Measurements from ENCODE around the gene CEP170B.
"Not testable (repeated sequence)": the region's sequence is repeated elsewhere in the genome, so short reads cannot be mapped to it uniquely, and the experiment has no call there.

CEP170B gene

DNA sequence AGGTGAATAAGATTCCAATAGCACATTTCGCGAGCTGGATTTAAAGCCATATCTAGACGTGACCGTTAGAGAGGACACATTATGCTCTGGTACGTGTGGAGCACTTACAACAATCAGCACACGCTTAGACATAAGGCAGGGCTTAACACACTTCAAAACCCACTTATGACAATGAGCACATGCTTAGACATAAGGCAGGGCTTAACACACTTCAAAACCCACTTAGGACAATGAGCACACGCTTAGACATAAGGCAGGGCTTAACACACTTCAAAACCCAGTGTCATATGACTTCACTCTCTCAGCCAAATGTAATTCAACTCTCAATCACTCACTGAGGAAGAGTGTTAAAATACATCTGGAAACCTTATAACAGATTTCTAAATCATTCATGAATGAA is 48.4 kb downstream of the CEP170B start:
- DNase-seq (ENCODE audit: low read depth, low spot score) = no peak

DNA sequence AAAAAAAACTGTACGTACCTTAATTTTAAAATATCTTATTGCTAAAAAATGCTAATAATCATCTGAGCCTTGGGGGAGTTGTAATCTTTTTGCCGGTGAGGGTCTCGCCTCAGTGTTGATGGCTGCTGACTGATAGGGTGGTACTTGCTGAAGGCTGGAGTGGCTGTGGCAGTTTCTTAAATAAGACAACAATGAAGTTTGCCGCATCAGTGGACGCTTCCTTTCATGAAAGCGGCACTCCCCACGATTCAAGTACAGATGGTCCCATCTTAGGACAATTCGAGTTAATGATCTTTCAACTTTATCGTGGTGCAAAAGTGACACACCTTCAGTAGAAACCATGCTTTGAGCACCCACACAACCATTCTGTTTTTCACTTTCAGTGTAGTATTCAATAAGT is 52.0 kb downstream of the CEP170B start:
- DNase-seq (ENCODE audit: low read depth, low spot score) = no peak

DNA sequence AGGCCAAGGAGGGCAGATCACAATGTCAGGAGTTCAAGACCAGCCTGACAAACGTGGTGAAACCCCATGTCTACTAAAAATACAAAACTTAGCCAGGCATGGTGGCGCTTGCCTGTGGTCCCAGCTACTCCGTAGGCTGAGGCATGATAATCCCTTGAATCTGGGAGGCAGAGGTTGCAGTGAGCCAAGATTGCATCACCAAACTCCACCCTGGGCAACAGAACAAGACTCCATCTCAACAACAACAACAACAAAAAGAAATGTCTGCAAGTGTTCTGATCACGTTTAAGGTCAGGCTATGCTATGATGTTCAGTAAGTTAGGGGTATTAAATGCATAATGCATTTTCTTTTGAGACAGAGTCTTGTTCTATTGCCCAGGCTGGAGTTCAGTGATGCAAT is 52.9 kb downstream of the CEP170B start:
- no peak for DNase-seq (ENCODE audit: low read depth, low spot score)

DNA sequence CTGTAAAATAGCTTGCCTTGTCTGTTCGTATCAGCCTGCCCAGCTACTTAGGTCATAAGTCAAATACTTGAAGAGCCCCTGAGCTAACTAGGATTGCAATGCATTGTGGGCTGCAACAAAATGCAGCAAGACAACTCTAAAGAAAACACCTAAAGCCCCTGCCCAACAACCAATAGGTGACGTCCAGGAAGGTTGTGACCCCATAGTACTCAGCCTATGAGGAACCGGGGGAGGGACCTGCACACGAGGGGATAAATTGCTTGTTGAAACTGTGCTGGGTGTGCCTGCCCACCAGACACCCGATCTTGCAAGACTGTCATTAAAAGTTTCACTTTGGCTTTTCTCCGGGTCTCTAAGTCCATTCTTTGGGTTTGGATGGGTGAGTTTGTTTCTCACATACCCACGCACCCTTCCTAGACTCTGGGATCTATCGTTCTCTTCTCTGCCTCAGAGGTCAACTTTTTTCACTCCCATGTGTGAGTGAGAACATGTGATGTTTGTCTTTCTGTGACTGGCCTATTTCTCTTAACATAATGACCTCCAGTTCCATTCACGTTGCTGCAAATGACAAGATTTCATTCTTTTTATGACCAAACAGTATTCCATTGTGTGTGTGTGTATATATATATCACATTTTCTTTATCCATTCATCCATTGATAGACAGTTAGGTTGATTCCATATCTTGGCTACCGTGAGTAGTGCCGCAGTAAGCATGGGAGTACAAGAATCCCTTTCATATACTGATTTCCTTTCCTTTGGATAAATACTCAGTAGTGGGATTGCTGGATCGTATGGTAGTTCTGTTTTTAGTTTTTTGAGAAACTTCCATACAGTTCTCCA is 54.3 kb downstream of the CEP170B start:
- DNase-seq (ENCODE audit: low read depth, low spot score) = not testable (repeated sequence)

DNA sequence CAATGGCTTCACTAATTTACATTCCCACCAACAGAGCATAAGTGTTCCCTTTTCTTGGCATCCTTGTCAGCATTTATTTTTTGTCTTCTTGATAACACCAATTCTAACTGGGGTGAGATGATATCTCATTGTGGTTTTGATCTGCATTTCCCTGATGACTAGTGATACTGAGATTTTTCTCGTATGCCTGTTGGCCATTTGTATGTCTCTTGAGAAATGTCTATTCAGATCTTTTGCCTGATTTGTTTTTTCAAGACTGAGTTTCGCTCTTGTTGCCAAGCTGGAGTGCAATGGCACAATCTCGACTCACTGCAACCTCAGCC is 54.9 kb downstream of the CEP170B start:
- DNase-seq (ENCODE audit: low read depth, low spot score) = no peak

DNA sequence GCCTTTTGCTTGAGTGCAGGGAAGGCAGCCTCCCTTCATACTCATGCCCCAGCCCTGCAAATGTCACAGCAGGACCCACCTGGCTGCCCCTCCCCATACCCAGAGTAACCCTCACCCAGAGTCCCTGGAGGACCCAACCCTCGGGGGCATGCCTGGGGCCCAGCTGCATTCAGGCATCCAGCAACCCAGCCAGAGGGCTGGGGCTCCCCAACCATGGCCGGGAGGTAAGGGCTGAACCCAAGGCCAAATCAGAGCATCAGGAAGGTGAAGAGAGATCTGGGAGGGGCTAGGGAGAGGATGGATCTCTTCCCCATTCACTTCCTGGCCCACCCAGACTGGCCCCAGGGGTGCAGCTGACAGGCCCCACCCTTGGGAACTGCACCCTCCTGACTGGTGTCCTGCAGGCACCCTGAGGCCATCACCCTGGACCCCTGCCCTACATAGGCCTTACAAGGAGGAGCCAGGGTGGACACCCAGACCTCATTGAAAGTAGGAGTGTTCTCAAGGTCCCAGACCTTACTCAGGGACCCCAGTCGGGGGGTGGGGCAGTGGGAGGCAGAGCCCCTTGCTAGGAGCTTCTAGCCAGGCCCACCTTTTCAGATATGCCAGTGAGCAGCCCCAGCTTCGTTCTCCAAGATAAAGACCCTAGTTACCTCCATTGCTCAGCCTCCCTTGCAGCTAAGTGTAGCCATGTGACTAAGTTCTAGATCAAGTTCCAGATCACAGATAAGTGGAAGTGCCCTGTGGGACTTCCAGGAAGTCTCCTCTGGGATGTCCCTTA is 58.8 kb downstream of the CEP170B start:
- no peak for DNase-seq (ENCODE audit: low read depth, low spot score)

DNA sequence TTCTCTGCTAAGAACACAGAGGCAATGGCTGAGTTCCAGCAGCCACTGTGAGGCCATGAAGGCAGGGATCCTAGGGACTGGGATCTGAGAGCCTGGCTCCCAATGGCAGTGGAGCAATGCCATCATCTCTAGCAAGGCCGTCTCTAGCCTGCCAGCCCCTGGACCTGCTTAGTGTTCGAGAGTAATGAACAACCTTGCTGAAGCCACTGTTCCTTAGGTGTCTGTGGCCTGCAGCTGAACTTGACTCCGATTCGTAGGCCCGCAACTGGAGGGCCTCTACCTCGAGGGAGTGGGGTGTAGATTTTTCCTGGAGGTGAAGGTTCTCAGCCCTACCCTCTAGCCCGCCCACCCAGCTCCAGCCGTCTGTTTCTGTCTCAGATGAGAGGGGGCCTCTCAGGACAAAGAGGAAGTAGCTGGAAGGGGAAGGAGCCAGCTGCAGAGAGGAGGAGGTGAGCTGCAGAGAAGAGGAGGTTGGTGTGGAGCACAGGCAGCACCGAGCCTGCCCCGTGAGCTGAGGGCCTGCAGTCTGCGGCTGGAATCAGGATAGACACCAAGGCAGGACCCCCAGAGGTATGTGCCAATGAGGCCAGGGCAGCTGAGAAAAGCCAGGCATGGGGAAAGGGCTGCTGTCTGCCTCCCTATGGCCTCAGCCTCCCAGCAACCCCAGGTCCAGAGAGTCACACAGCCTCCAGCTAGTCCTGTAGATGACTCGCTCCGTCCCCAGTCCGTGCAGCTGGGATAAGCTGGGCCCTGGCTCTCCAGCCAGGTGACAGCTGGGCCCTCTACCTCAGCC is 59.5 kb downstream of the CEP170B start, which contains the start of gene PLD4:
TSS of gene PLD4 (plus strand) at position 459 of the 793 bp plus-strand sequence. CDS start 2,262 bp downstream, outside the sequence.
- no peak for DNase-seq (ENCODE audit: low read depth, low spot score)

DNA sequence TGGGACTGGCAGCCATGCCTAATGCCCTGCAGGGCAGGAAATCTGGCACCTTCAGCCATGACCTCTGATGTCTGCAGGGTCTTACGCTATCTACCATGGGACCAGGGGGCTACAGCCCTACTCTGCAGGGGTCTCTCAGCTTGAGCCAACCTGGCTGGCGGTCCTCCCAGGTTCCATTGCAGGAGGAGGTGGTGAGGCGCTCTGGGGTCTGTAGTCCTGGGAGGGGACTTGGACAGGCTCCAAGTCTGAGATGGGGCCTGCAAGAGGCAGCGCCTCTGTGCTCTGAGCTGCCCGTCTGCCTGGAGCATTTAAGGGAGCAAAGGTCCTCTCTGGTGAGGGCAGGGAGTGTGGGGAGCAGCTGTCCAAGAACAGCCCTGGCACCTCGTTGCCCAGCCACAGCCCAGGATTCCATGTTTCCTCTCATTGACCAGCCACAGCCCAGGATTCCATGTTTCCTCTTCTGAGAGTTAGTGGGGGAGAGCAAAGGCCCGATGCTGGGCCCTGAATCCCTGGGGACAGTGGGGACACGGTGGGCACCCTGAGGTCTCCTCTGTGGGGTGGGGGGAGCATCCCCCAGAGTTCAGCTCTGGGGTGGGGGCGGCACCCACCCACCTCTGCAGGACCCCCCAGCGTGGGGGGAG is 60.3 kb downstream of the CEP170B start:
- no peak for DNase-seq (ENCODE audit: low read depth, low spot score)

DNA sequence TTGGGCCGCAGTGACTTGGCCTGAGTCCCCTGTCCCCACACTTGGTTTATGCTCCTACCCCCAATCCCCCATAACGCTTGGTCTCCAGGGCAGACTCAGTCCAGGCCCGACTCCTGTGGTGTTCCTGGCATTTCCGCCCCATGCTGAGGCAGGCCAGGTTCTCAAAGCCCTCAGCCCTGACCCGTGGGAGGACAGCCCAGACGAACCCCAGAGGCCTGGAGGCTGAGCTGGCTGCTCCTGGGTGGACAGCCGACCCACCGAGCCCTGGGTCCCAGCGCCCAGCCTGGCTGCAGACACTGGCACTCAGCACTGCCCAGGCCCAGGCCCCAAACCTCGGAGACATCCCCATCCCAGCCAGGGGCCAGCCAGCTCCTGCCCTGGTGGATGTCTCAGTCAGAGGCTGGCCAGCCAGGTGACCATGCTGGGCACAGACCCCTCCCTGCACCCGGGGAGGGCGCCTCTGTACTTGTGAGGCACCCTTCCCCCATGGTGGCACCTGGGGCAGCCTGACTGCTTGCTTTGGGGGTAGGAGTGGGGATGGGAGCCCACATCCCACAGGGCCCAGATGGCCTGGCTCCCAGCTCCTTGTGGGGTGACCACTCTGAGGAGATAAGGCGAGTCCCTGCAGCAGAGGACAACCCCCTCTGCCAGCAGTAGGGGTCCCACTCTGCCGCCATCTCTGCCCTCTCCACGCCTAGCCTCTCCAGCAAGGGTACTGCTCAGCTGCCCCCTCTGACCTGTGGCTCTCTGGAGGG is 61.0 kb downstream of the CEP170B start:
- no peak for DNase-seq (ENCODE audit: low read depth, low spot score)

DNA sequence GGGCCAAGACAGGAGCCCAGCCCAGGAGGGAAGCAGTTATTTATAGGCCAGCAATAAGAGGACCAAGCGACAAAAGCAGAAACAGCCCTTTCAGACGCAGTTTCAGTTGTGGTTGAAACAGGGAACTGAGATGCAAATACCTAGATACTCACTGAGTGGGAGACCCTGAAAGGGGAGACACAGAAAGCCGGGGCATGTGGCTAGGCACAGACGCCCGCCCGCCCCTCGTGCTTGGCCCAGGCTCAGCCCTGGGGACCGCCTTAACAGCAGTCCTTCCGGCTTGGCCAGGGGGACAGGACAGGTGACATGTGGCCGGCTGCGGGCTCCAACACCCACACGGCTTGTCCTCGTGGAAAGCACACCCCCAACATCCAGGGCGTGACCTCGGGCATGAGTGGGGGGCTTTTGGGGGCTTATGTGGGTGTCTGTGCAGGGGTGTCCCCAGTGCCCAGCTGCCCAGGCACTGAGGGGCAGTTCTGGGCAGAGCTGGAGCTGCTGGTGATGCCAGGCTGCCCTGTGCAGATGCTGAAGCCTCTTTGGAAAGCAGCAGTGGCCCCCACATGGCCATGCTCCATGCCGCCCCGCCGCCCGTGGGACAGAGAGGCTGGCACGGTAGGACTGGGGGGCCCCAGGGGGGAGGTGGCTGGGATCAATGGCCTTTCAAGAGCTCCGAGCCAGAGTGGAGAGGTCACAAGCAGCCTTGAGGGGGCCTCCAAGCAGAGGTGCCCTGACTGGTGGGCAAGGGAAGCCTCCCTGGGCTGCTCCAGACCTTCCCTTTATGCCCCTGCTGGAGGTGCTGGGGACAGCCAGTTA is 61.8 kb downstream of the CEP170B start:
- DNase-seq (ENCODE audit: low read depth, low spot score) = no peak

DNA sequence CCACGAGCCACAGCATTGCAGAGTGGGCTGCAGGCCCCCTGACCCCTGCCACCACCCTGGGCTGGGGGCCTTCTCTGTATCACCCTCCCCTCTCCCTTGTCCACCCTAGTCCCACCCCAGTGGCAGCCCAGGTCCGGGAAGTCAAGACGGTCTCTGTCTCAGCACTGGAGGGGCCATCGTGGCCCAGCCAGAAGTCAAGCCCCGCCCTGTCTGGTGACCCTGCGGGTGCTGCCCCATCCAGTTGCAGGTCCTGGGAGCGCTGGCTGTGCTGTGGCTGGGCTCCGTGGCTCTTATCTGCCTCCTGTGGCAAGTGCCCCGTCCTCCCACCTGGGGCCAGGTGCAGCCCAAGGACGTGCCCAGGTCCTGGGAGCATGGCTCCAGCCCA is 62.4 kb downstream of the CEP170B start:
- DNase-seq (ENCODE audit: low read depth, low spot score) = no peak

DNA sequence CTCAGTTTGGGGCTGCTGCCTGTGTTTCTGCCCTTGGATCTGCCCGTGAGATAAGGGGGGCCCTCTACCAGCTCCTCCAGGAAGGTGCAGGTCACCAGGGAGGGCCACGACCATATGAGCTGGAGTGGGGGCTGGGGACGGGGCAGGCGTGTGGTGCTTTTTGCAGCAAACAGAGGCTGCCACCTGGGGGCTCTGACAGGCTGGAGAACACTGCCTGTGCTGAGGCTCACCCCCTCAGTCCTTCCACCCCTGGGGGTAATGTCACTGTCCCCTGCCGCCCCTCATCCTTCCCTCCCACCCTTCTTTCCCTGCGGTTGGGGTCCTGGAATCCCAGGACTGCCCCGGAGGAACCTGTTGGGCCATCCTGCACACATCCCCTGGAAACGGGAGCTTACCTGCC is 62.8 kb downstream of the CEP170B start:
- no peak for DNase-seq (ENCODE audit: low read depth, low spot score)

DNA sequence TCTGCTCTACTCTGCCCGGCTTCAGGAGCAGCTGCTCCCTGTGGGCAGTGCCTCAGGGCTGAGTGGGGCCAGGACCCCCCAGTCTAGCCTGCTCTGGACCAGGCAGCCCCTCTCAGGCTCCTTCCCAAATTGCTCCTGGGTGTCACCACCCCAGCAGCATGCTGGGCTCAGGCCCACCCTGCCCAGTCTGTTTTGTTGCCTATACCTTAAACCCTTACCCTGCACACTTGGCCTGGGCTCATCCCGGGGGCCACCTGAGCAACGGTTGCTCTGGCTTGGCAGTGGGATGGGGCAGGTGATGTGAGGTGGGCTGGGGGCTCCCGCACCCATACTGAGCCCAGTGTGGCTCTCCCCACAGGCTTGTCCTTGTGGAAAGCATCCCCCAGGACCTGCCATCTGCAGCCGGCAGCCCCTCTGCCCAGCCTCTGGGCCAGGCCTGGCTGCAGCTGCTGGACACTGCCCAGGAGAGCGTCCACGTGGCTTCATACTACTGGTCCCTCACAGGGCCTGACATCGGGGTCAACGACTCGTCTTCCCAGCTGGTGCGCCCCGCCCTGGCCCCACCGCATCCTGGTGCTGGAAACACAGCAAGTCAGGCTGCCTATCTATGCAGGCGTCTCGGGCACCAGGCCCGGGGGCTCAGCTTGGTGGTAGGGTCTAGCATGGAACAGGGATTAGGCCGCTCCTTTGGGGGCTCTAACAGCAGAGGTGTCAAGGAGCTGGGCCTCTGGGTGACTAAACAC is 63.5 kb downstream of the CEP170B start:
- DNase-seq (ENCODE audit: low read depth, low spot score) = no peak

DNA sequence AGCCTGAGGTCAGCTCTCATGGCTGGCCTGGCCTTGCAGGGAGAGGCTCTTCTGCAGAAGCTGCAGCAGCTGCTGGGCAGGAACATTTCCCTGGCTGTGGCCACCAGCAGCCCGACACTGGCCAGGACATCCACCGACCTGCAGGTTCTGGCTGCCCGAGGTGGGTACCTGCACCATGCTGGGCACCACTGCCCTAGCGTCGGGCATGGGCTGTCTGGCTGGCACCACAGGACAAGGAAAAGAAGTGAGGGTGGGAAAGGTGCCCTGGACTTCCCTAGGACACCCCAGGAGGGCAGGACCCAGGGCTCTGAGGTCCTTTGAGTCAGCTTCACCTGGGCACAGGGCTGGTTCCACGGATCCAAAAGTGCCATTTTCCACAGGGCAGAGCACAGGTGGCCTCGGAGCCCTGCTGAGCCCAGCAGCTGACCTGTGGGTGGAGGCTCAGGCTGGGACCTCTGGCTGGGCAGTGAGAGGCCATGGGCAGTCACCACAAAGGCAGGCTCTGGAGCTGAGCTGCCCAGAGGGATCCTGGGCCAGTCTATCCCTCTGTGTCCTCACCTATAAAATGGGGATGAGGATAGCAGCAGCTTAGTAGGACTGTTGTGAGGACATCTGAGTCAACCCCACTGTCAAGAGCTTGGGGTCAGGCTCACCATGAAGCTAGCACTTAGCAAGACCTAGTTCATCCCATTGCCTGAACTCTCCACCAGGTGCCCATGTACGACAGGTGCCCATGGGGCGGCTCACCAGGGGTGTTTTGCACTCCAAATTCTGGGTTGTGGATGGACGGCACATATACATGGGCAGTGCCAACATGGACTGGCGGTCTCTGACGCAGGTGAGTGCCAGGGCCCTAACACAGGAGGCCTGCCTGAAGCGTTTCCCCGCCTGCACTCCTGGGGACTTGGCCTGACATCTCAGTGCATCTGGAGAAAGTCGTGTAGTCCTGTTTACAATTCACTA is 64.5 kb downstream of the CEP170B start:
- DNase-seq (ENCODE audit: low read depth, low spot score) = no peak

DNA sequence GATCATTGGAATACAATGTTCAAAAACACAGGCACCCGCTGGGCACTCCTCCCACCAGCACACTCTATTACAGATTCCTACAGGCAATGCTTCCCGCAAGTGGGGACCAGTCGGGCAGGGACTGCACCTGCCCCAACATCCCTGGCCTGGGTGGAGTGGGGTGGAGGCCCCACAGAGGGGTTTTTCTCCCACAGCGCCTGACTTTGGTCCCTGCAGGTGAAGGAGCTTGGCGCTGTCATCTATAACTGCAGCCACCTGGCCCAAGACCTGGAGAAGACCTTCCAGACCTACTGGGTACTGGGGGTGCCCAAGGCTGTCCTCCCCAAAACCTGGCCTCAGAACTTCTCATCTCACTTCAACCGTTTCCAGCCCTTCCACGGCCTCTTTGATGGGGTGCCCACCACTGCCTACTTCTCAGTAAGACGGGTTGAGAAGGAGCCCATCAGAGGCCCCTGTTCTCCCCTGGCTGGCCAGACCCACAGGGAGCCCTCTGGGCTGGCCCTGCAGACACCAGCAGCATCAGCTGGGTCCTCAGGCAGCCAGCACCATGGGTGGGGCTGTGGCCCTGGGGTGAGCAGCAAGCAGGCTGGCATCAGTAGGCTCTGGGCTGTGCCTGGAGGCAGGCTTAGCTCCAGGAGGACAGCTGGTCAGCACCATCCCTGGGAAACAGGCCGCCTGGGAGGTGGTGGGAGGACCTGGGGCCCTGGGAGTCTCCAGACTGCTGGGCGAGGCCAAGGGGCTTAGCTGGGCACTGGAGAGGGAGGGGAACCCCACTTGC is 65.6 kb downstream of the CEP170B start:
- DNase-seq (ENCODE audit: low read depth, low spot score) = no peak

DNA sequence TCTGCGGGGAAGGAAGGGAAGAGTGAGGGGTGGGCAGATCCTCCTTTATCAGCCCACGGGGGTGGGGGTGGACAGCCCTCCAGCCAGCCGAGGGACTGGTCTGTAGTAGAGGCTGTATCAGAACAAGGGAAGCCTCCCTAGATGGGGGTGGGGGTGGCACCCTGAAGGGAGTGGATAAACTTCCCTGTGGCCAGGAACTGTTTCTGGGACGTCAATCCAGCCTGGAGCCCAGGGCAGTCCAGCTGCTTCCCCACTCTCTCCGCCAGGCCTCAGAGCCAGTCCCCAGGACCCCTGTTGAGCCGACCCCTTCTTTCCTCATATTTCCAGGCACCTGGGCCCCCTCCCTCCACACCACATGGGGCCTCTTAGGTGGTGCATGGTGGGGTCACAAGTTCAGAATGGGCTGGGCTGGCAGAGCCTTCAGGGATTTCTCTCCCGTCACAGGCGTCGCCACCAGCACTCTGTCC is 66.3 kb downstream of the CEP170B start:
- no peak for DNase-seq (ENCODE audit: low read depth, low spot score)

All from ELF-1 (cell line).